SW 1271 (cell line): ENCODE data around the gene THUMPD1.
"Not testable (repeated sequence)": the region's sequence is repeated elsewhere in the genome, so short reads cannot be mapped to it uniquely, and the experiment has no call there.

Source experiments
- DNase-seq, 2 experiments: peaks; one replicate each; lab custom pipeline; 2025; lab: John Stamatoyannopoulos, UW

Gene THUMPD1

DNA sequence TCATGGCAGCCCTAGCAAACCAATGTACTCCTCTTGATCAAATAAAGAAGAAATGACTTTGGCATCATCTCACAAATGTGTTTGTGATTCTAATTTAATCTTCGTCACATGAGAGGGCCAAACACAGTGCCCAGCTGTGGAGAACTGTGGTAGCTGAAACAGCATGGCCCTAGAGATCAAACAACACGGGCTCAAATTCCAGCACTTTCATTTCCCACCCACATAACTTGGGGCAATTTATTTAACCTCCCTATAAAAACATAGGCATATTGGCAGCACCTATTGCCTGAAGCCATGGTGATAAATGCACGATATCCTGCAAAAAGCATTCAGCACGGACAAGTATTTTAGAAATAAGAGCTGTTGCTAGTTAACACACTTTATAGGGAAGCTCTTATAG, 46.6 kb downstream of the THUMPD1 start:
- no peak for DNase-seq

DNA sequence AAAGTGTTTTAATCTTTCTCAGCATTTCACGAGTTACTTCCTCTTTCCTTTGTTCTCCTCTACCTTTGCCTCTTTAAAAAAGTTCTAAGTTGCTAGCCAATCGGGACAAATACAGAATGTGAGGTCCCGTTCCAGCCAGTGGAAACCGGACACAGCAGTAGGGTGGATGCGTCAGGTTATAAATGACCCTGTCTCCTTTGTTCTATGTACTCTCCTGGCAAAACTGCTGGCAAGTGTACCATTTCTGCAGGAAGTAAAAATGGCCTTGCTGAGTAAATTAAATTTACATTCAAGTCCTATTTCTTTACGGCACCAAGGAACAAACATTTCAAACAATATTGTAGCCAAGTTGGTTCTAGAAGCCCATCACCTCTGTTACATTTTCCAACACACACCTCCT, 47.5 kb downstream of the THUMPD1 start:
- not testable (repeated sequence) for DNase-seq

DNA sequence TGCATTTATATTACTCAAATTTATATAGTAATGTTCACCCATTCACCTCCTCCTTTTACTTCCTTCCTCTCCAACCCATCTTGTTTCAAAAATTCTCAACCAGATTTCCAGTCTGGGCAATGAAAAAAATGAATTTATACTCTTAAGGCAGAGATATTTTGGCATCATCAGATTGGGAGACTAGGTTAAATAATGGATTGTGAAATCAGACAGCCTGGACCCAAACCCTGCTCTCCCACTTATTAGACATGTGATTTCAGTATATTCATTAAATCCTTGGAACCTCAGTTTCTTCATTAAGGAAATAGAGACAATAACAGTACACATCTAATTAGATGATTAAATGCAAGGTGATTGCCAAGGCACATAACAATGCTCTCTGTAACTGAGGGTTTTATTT, 52.0 kb downstream of the THUMPD1 start:
- DNase-seq: no peak

DNA sequence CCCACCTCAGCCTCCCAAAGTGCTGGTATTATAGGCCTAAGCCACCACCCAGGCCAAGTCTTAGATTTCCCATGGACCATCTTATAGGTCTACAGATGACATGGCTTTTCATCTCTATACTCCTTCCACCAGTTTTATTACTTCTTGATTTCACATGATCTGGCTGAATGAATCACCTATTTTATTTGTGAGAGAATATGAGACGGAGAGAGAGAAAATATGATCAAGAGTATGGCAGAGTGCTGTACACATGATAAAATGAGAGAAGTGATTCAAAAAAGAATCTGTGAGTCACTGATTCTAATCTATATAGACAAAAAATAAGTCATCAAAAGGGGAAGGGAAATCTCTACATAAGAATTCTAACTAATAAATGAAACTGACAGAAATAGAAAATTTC, 57.8 kb downstream of the THUMPD1 start:
- no peak for DNase-seq
